ENCODE measurements around the gene PDCD1. TPM values are rescaled to one million over a fixed set of nuclear protein-coding genes. Genes with fewer than 3 reads are reported as not detected.
"Not testable (repeated sequence)": the region's sequence is repeated elsewhere in the genome, so short reads cannot be mapped to it uniquely, and the experiment has no call there.

PDCD1 gene
- total and polyA plus RNA-seq, 12 donors, result 1.3 to 14.2 (median 3.2) TPM

DNA sequence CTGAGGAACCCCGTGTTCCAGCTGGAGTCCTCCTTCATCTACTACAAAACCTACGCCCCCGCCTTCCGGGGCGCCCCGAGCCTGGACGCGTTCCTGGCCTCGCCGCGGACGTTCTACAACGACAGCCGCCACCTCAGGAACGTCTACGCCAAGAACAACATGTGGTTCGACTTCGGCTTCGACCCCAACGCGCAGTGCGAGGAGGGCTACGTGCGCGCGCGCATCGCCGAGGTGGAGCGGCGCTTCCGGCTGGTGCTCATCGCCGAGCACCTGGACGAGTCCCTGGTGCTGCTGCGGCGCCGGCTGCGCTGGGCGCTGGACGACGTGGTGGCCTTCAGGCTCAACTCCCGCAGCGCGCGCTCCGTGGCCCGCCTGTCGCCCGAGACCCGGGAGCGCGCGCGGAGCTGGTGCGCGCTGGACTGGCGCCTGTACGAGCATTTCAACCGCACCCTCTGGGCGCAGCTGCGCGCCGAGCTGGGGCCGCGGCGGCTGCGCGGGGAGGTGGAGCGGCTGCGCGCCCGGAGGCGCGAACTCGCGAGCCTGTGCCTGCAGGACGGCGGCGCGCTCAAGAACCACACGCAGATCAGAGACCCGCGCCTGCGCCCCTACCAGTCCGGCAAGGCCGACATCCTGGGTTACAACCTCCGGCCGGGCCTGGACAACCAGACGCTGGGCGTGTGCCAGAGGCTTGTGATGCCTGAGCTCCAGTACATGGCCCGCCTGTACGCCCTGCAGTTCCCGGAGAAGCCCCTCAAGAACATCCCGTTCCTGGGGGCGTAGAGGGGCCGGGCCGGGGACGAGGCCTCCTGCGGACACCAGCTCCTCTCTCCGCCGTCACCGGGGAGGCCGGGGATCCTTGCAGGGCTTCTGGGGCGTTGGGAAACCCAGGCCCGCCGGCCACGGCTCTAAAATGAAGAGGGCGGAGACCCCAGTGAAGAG is 55.0 kb downstream of the PDCD1 start:
- Histone ChIP-seq H3K9me3 (no peaks in the 10 kb centered on the region), H3K4me1 (peaks cover 10 to 22% (median 20%) of the 10 kb centered on the region in 9 donors), H3K36me3 (no peaks in the 10 kb centered on the region), H3K27me3 (peaks cover 0 to 24% (median 20%) of the 10 kb centered on the region in 7 donors), H3K4me3 (peak overlapping the region; percentile 28 to 57 (median 49)), H3K27ac (peak overlapping the region in 4 of 10 donors; percentile 16 to 48 (median 32))
- intact Hi-C loops (cut with DNase I), result loop anchor here in 2 of 10 donors (10.0 kb wide), 1 partner anchor 61 kb away; the partner anchor contains the start of gene RTP5 (in 2 of the 2)
- peak; percentile 31 to 66 for DNase-seq
- TF ChIP-seq, protein P1, sequence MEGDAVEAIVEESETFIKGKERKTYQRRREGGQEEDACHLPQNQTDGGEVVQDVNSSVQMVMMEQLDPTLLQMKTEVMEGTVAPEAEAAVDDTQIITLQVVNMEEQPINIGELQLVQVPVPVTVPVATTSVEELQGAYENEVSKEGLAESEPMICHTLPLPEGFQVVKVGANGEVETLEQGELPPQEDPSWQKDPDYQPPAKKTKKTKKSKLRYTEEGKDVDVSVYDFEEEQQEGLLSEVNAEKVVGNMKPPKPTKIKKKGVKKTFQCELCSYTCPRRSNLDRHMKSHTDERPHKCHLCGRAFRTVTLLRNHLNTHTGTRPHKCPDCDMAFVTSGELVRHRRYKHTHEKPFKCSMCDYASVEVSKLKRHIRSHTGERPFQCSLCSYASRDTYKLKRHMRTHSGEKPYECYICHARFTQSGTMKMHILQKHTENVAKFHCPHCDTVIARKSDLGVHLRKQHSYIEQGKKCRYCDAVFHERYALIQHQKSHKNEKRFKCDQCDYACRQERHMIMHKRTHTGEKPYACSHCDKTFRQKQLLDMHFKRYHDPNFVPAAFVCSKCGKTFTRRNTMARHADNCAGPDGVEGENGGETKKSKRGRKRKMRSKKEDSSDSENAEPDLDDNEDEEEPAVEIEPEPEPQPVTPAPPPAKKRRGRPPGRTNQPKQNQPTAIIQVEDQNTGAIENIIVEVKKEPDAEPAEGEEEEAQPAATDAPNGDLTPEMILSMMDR (IDR thresholded peaks at IDR 0.05), result no peak
- ATAC-seq, result peak; percentile 58 to 82 (median 64)
- WGBS, 2 donors, result 2 to 3% methylated on average over 109 of the region's 109 CpGs

DNA sequence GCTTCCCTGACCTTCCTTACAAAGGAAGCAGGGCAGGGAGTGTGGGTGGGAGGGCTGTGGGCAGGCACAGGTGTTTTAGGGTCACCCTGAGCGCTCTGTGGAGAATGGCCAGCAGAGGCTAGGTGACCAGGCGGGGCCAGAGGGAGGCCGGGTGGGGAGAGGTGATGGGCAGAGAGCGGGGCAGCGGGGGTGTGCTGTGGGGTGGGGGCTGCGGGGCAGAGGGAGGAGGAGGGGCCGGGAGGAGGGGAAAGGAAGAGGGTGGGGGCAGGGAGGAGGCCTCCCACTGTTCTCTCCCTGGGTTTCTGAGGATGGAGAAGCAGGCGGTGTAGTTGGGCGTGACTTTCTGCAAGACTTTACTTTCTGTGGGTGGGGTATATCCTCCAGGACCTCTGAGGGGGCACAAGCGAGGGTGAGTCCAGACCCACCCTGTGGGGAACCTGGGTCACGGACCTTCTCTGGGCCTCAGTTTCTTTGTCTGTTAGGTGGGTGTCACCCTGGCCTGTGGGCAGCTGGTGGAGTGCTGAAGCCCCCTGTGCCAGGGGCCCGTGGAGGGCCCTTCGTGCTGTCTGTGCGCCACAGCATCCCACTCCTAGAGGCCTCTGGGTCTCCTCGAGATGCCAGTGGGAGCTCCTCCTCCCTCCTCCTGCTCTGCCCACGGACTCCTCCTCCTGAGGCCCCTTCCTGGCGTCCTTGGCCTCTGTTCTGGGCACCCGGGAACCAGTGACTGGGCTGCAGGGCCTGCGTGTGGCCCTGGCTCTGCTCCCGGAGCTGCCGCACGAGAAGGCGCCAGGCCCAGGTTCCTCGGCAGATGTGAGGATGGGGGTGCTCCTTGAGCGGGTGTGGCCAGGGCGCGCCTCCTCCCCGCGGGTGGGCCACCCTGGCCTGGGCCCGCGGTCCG is 56.0 kb downstream of the PDCD1 start:
- 53 to 63% methylated on average over 23 to 32 of the region's 32 CpGs for WGBS, 2 donors
- Histone ChIP-seq H3K4me1 (peaks cover 10 to 22% (median 20%) of the 10 kb centered on the region in 9 donors), H3K36me3 (no peaks in the 10 kb centered on the region), H3K9me3 (no peaks in the 10 kb centered on the region), H3K27ac (no peak overlapping the region), H3K4me3 (peak overlapping the region in 7 of 10 donors; percentile 28 to 57 (median 52)), H3K27me3 (peaks cover 0 to 24% (median 20%) of the 10 kb centered on the region in 7 donors)
- peak in 1 of 2 donors; percentile 16 for DNase-seq
- ATAC-seq, result peak in 3 of 8 donors; percentile 4 to 15 (median 8)
- intact Hi-C loops (cut with DNase I), result loop anchor here in 2 of 10 donors (10.0 kb wide), 1 partner anchor 62 kb away; the partner anchor contains the start of gene RTP5 (in 2 of the 2)
- TF ChIP-seq, protein P1 (IDR thresholded peaks at IDR 0.05), result no peak

DNA sequence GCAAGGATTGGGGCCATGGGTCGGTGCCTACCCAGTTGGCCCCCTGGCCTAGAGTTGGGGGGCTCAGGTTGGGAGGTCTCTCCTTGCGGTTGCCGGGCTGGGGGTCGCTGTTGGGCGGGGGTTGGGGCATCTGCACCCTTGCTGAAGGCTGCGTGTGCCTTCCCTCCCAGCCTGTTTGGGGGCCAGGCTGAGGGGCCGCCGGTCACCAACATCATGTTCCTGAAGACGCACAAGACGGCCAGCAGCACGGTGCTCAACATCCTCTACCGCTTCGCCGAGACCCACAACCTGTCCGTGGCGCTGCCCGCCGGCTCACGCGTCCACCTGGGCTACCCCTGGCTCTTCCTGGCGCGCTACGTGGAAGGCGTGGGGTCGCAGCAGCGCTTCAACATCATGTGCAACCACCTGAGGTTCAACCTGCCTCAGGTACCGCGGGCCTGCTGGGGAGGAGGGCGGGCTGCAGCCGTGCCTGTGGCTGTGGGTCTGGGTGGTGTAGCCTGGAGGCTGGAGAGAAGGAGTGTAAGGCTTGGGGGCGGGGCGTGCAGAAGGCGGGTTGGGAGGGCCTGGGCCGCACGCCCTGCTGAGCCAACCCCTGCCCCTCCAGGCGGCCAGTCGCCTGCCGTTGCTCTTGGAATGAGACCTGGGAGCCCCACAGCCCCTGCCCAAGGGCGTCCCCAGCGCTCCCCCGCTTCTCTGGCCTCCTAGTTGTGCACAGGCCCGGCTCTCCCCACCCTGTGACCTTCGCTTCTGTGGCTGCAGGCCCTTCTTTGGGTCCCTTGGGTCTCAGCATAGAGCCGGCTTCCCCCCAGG is 56.9 kb downstream of the PDCD1 start:
- intact Hi-C loops (cut with DNase I), result loop anchor here in 2 of 10 donors (10.0 kb wide), 1 partner anchor 63 kb away; the partner anchor contains the start of gene RTP5 (in 2 of the 2)
- H3K4me1 ChIP-seq, result peaks cover 10 to 22% (median 20%) of the 10 kb centered on the region in 9 donors
- H3K9me3 ChIP-seq, result no peaks in the 10 kb centered on the region
- no peak overlapping the region for H3K4me3 ChIP-seq
- WGBS, 2 donors, result 72 to 73% methylated on average over 44 of the region's 44 CpGs
- H3K27me3 ChIP-seq, result peaks cover 0 to 24% (median 20%) of the 10 kb centered on the region in 7 donors
- DNase-seq (no peak), ATAC-seq (peak in 2 of 8 donors; percentile 2 to 22)
- TF ChIP-seq, protein P1 (IDR thresholded peaks at IDR 0.05), result no peak
- no peak overlapping the region for H3K27ac ChIP-seq
- no peaks in the 10 kb centered on the region for H3K36me3 ChIP-seq

DNA sequence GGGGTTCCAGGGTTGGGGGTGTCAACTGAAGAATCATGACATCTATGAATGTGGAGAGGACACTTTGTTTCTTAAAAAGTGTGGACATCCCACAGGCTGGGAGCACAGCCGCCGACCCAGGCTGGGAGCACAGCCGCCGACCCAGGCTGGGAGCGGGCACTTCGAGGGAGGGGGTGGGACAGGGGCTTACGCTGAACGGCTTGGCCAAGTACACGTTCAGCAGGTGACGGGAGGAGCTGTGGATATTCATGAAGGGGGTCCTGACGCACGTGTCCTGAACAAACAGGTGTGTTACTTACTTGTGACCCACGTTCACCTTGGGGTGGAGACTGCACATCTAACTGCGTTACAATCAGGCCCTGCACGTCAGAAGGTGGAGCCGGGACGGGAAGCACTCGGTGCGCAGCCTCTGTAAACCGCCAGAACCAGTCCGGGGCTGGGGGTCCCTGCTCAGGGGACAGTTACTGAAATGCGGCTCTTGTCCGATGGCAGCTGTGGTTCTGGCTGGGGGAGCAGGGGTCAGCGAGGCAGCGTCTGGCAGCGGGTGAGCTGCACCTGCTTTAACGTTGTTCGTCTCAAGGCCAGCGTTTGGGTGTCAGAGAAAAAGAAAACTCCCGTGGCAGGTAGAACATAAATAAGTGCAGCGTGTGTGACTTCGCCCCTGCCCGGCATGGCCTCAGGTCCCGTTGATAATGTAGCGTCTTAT is 58.3 kb downstream of the PDCD1 start:
- H3K9me3 ChIP-seq, H3K36me3 ChIP-seq, DNase-seq, ATAC-seq, H3K27ac ChIP-seq, H3K4me3 ChIP-seq: not testable (repeated sequence)
- Histone ChIP-seq H3K27me3 (peaks cover 0 to 24% (median 20%) of the 10 kb centered on the region in 7 donors), H3K4me1 (peaks cover 10 to 22% (median 20%) of the 10 kb centered on the region in 9 donors)
- intact Hi-C loops (cut with DNase I), result loop anchor here in 2 of 10 donors (10.0 kb wide), 1 partner anchor 64 kb away; the partner anchor contains the start of gene RTP5 (in 2 of the 2)
- 84 to 87% methylated on average over 35 of the region's 35 CpGs for WGBS, 2 donors
